GM23338 (cell line): Measurements from ENCODE around the gene PTPRN2. TPM values are rescaled to one million over a fixed set of nuclear protein-coding genes. Genes with fewer than 3 reads are reported as not detected.

Source experiments
- ATAC-seq: fragments of 200-7000 bp; cut with Tn5 transposase; 3 replicates; pipeline ENCODE4 v1.9.1; 2020
- DNase-seq: peaks from one replicate; pipeline ENCODE4 v3.0.0-alpha.2; 2015; ENCODE audit warnings: low spot score
- H2AFZ ChIP-seq: fragments of 200-600 bp; sonication (generic); 2 replicates; pipeline ENCODE4 v1.8.0; 2016; ENCODE audit warnings: antibody characterized with exemption, mild to moderate bottlenecking, moderate library complexity
- H3F3A ChIP-seq: fragments of 200-600 bp; sonication (generic); replicated peaks from 2 replicates; pipeline ENCODE4 v1.8.0; 2017; ENCODE audit warnings: antibody characterized with exemption, mixed run types, low read depth
- H3K27ac ChIP-seq: fragments of 200-600 bp; sonication (generic); 2 replicates; pipeline ENCODE4 v1.6.1; 2016; ENCODE audit warnings: low read depth
- H3K27me3 ChIP-seq: fragments of 200-600 bp; sonication (generic); 2 replicates; pipeline ENCODE4 v1.8.0; 2016; ENCODE audit warnings: mild to moderate bottlenecking, mixed run types, moderate library complexity; ENCODE audit not compliant: insufficient read depth
- H3K36me3 ChIP-seq: fragments of 200-600 bp; sonication (generic); 2 replicates; pipeline ENCODE4 v1.8.0; 2016; ENCODE audit warnings: mild to moderate bottlenecking; ENCODE audit not compliant: insufficient read depth
- H3K4me1 ChIP-seq: fragments of 200-600 bp; sonication (generic); 2 replicates; pipeline ENCODE4 v1.8.0; 2016; ENCODE audit warnings: mild to moderate bottlenecking, moderate library complexity; ENCODE audit not compliant: insufficient read depth
- H3K4me2 ChIP-seq: fragments of 200-600 bp; sonication (generic); 2 replicates; pipeline ENCODE4 v1.7.1; 2017; ENCODE audit warnings: mixed run types
- H3K4me3 ChIP-seq: fragments of 200-600 bp; sonication (generic); 2 replicates; pipeline ENCODE4 v1.6.1; 2016; ENCODE audit warnings: mixed run types
- H3K79me2 ChIP-seq: fragments of 200-600 bp; sonication (generic); replicated peaks from 2 replicates; pipeline ENCODE4 v1.8.0; 2017; ENCODE audit warnings: mild to moderate bottlenecking; ENCODE audit not compliant: insufficient read depth
- H3K9me2 ChIP-seq: fragments of 200-600 bp; sonication (generic); 2 replicates; pipeline ENCODE4 v1.8.0; 2017; ENCODE audit not compliant: insufficient read depth
- H4K20me1 ChIP-seq: fragments of 200-600 bp; sonication (generic); replicated peaks from 2 replicates; pipeline ENCODE4 v1.8.0; 2017; ENCODE audit warnings: mild to moderate bottlenecking; ENCODE audit not compliant: insufficient read depth
- H3K27ac Mint-ChIP-seq: 2 replicates; pipeline ENCODE4 v1.8.0; 2020; ENCODE audit warnings: inconsistent platforms, mild to moderate bottlenecking, moderate library complexity, mixed read lengths
- H3K27me3 Mint-ChIP-seq: 3 replicates; pipeline ENCODE4 v1.8.0; 2022; ENCODE audit warnings: low read depth, mild to moderate bottlenecking, moderate library complexity, mixed read lengths, inconsistent platforms; ENCODE audit not compliant: insufficient read depth, poor library complexity
- H3K36me3 Mint-ChIP-seq: 3 replicates; pipeline ENCODE4 v1.8.0; 2021; ENCODE audit warnings: low read depth, mild to moderate bottlenecking, inconsistent platforms, moderate library complexity, mixed read lengths
- H3K4me1 Mint-ChIP-seq: 3 replicates; pipeline ENCODE4 v1.8.0; 2020; ENCODE audit warnings: mild to moderate bottlenecking, inconsistent platforms, mixed read lengths
- H3K4me3 Mint-ChIP-seq: 3 replicates; pipeline ENCODE4 v1.8.0; 2021; ENCODE audit warnings: moderate library complexity, mild to moderate bottlenecking, inconsistent platforms, mixed read lengths
- H3K9me3 Mint-ChIP-seq: 3 replicates; pipeline ENCODE4 v1.8.0; 2020; ENCODE audit warnings: moderate library complexity, mild to moderate bottlenecking, inconsistent platforms, mixed read lengths
- CREB1 ChIP-seq: fragments of 250-450 bp; sonication (Bioruptor Pico); IDR thresholded peaks from 2 replicates; pipeline ENCODE4 v1.5.0; 2020; ENCODE audit warnings: low read depth, mild to moderate bottlenecking, moderate library complexity
- EZH2 ChIP-seq: fragments of 200-600 bp; sonication (generic); IDR thresholded peaks from one replicate; pipeline ENCODE4 v1.8.0; 2017; ENCODE audit warnings: antibody characterized with exemption, mild to moderate bottlenecking, low read depth; ENCODE audit not compliant: unreplicated experiment
- EZH2phosphoT487 ChIP-seq: fragments of 200-600 bp; sonication (generic); IDR thresholded peaks from one replicate; pipeline ENCODE4 v1.8.1; 2018; ENCODE audit warnings: antibody characterized with exemption; ENCODE audit not compliant: unreplicated experiment
- JUNB ChIP-seq: IDR thresholded peaks from one replicate; pipeline ENCODE4 v1.6.1; 2016; ENCODE audit warnings: antibody characterized with exemption; ENCODE audit not compliant: unreplicated experiment
- NANOG ChIP-seq: IDR thresholded peaks from 2 replicates; pipeline ENCODE4 v1.6.1; 2016; ENCODE audit warnings: antibody characterized with exemption, borderline replicate concordance
- POLR2AphosphoS5 ChIP-seq: IDR thresholded peaks from 2 replicates; pipeline ENCODE4 v1.6.1; 2016; ENCODE audit warnings: antibody characterized with exemption, low read depth
- STAT1 ChIP-seq: IDR thresholded peaks from one replicate; pipeline ENCODE4 v1.6.1; 2016; ENCODE audit warnings: antibody characterized with exemption; ENCODE audit not compliant: unreplicated experiment
- ZNF114 ChIP-seq: fragments of 250-450 bp; sonication (Bioruptor Pico); IDR thresholded peaks from 2 replicates; pipeline ENCODE4 v1.5.0; 2020; ENCODE audit warnings: mild to moderate bottlenecking, moderate library complexity
- ZNF331 ChIP-seq: fragments of 250-450 bp; sonication (Bioruptor Pico); IDR thresholded peaks from 2 replicates; pipeline ENCODE4 v1.5.0; 2020; ENCODE audit warnings: low read depth, mild to moderate bottlenecking, moderate library complexity
- polyA plus RNA-seq: library from polyadenylated mRNA; unstranded; fragments of >200 nt; fragmentation: Nextera tagmentation; extraction: Ambion mirVana; gene quantifications from 2 replicates; pipeline ENCODE4 v1.2.1, GENCODE V29; 2016
- total RNA-seq: library from RNA; depleted of rRNA; stranded (reverse); fragments of >200 nt; shearing (Covaris generic); gene quantifications from 2 replicates; pipeline ENCODE4 v1.2.3, GENCODE V29; 2014
- TF ChIP-seq, protein P1 (sequence below), 2 experiments: fragments of 200-600 bp in 1 of 2; sonication (generic) in 1 of 2; conservative IDR thresholded peaks; 2 replicates each; pipeline versions ENCODE4 v1.5.1 to v1.6.1; 2016 to 2017; ENCODE audit warnings: antibody characterized with exemption in 2 of 2, low read depth in 2 of 2, mild to moderate bottlenecking in 2 of 2, moderate library complexity in 1 of 2
- TF ChIP-seq, protein P2 (sequence below): IDR thresholded peaks from 2 replicates; pipeline ENCODE4 v1.6.1; 2016; ENCODE audit warnings: antibody characterized with exemption
- TF ChIP-seq, protein P3 (sequence below): fragments of 250-450 bp; sonication (Bioruptor Pico); IDR thresholded peaks from 2 replicates; pipeline ENCODE4 v1.5.0; 2020; ENCODE audit warnings: mild to moderate bottlenecking, moderate library complexity
- TF ChIP-seq, protein P4 (sequence below): IDR thresholded peaks from one replicate; pipeline ENCODE4 v1.6.1; 2018; ENCODE audit warnings: antibody characterized with exemption; ENCODE audit not compliant: unreplicated experiment

PTPRN2 gene
- total and polyA plus RNA-seq, 2 experiments from 2014 or later = 0.87 to 4.0 TPM

DNA sequence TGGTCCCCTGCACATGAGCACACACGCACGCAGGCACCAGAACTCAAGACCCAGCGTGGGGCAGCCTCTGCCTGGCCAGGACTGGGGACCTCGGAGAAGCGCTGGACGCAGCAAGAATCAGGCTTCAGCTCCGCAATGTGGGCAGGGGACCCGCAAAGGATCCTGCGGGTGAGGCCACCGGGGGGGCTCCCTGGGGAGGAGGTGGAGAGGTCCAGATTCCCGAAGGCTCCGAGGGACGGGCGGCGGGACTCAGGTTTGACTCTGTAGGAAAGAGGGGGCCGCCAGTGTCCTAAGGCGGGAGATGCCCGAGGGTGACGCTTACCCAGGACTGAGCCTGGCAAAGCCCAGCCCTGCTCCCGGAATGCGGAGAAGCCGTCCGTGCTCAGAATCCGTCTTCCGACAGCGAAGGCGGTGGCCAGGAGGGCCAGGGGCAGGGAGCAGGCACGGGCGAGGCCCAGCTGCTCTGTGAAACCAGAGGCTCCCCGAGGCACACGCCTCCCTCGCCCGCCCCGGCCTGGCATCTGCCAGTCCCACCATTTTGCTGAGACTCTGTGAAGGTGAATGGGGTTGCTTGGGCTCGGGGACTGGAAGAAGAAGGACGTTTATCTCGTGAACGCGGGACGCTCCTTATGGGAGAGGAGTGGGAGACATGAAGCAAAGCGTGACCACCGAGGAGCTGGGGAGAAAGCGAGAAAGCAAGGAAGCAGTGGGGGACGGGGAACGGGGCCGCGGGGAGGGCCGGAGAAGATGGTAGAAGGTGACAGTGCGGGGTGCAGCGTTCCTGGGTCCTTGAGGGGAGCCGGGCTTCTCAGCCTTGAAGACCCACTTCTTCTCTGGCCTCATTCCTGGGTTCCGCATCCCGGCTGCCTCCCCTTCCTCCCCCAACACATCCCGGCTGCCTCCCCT, 489.2 kb downstream of the PTPRN2 start:
- Histone ChIP-seq H3F3A (no peaks in the 10 kb centered on the region), H3K4me1 (no peaks in the 10 kb centered on the region), H3K36me3 (peaks cover 4% of the 10 kb centered on the region), H4K20me1 (no peaks in the 10 kb centered on the region), H3K79me2 (no peaks in the 10 kb centered on the region), H3K9me2 (no peaks in the 10 kb centered on the region), H3K27ac (no peak overlapping the region), H3K4me3 (no peak overlapping the region), H3K4me2 (no peak overlapping the region), H2AFZ (no peak overlapping the region), H3K27me3 (no peaks in the 10 kb centered on the region)
- Mint-ChIP-seq H3K27me3 (no peaks in the 10 kb centered on the region), H3K36me3 (peaks cover 64% of the 10 kb centered on the region), H3K4me1 (no peaks in the 10 kb centered on the region), H3K27ac (no peak overlapping the region), H3K4me3 (no peak overlapping the region), H3K9me3 (peaks cover 55% of the 10 kb centered on the region)
- TF ChIP-seq, protein P1, sequence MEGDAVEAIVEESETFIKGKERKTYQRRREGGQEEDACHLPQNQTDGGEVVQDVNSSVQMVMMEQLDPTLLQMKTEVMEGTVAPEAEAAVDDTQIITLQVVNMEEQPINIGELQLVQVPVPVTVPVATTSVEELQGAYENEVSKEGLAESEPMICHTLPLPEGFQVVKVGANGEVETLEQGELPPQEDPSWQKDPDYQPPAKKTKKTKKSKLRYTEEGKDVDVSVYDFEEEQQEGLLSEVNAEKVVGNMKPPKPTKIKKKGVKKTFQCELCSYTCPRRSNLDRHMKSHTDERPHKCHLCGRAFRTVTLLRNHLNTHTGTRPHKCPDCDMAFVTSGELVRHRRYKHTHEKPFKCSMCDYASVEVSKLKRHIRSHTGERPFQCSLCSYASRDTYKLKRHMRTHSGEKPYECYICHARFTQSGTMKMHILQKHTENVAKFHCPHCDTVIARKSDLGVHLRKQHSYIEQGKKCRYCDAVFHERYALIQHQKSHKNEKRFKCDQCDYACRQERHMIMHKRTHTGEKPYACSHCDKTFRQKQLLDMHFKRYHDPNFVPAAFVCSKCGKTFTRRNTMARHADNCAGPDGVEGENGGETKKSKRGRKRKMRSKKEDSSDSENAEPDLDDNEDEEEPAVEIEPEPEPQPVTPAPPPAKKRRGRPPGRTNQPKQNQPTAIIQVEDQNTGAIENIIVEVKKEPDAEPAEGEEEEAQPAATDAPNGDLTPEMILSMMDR (conservative IDR thresholded peaks at IDR 0.05; ENCODE audit: low read depth in 2 of 2) = no peak
- TF ChIP-seq CREB1 (CRISPR knock-in tag) (no peak), POLR2AphosphoS5 (no peak), EZH2 (no peak), NANOG (no peak), ZNF331 (CRISPR knock-in tag) (no peak), ZNF114 (CRISPR knock-in tag) (no peak), JUNB (no peak), EZH2phosphoT487 (no peak), STAT1 (no peak)
- TF ChIP-seq, protein P2, sequence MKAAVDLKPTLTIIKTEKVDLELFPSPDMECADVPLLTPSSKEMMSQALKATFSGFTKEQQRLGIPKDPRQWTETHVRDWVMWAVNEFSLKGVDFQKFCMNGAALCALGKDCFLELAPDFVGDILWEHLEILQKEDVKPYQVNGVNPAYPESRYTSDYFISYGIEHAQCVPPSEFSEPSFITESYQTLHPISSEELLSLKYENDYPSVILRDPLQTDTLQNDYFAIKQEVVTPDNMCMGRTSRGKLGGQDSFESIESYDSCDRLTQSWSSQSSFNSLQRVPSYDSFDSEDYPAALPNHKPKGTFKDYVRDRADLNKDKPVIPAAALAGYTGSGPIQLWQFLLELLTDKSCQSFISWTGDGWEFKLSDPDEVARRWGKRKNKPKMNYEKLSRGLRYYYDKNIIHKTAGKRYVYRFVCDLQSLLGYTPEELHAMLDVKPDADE = no peak
- TF ChIP-seq, protein P3, sequence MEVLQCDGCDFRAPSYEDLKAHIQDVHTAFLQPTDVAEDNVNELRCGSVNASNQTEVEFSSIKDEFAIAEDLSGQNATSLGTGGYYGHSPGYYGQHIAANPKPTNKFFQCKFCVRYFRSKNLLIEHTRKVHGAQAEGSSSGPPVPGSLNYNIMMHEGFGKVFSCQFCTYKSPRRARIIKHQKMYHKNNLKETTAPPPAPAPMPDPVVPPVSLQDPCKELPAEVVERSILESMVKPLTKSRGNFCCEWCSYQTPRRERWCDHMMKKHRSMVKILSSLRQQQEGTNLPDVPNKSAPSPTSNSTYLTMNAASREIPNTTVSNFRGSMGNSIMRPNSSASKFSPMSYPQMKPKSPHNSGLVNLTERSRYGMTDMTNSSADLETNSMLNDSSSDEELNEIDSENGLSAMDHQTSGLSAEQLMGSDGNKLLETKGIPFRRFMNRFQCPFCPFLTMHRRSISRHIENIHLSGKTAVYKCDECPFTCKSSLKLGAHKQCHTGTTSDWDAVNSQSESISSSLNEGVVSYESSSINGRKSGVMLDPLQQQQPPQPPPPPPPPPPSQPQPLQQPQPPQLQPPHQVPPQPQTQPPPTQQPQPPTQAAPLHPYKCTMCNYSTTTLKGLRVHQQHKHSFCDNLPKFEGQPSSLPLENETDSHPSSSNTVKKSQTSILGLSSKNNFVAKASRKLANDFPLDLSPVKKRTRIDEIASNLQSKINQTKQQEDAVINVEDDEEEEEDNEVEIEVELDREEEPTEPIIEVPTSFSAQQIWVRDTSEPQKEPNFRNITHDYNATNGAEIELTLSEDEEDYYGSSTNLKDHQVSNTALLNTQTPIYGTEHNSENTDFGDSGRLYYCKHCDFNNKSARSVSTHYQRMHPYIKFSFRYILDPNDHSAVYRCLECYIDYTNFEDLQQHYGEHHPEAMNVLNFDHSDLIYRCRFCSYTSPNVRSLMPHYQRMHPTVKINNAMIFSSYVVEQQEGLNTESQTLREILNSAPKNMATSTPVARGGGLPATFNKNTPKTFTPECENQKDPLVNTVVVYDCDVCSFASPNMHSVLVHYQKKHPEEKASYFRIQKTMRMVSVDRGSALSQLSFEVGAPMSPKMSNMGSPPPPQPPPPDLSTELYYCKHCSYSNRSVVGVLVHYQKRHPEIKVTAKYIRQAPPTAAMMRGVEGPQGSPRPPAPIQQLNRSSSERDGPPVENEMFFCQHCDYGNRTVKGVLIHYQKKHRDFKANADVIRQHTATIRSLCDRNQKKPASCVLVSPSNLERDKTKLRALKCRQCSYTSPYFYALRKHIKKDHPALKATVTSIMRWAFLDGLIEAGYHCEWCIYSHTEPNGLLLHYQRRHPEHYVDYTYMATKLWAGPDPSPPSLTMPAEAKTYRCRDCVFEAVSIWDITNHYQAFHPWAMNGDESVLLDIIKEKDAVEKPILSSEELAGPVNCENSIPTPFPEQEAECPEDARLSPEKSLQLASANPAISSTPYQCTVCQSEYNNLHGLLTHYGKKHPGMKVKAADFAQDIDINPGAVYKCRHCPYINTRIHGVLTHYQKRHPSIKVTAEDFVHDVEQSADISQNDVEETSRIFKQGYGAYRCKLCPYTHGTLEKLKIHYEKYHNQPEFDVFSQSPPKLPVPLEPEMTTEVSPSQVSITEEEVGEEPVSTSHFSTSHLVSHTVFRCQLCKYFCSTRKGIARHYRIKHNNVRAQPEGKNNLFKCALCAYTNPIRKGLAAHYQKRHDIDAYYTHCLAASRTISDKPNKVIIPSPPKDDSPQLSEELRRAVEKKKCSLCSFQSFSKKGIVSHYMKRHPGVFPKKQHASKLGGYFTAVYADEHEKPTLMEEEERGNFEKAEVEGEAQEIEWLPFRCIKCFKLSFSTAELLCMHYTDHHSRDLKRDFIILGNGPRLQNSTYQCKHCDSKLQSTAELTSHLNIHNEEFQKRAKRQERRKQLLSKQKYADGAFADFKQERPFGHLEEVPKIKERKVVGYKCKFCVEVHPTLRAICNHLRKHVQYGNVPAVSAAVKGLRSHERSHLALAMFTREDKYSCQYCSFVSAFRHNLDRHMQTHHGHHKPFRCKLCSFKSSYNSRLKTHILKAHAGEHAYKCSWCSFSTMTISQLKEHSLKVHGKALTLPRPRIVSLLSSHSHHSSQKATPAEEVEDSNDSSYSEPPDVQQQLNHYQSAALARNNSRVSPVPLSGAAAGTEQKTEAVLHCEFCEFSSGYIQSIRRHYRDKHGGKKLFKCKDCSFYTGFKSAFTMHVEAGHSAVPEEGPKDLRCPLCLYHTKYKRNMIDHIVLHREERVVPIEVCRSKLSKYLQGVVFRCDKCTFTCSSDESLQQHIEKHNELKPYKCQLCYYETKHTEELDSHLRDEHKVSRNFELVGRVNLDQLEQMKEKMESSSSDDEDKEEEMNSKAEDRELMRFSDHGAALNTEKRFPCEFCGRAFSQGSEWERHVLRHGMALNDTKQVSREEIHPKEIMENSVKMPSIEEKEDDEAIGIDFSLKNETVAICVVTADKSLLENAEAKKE (CRISPR knock-in tag) = no peak
- TF ChIP-seq, protein P4, sequence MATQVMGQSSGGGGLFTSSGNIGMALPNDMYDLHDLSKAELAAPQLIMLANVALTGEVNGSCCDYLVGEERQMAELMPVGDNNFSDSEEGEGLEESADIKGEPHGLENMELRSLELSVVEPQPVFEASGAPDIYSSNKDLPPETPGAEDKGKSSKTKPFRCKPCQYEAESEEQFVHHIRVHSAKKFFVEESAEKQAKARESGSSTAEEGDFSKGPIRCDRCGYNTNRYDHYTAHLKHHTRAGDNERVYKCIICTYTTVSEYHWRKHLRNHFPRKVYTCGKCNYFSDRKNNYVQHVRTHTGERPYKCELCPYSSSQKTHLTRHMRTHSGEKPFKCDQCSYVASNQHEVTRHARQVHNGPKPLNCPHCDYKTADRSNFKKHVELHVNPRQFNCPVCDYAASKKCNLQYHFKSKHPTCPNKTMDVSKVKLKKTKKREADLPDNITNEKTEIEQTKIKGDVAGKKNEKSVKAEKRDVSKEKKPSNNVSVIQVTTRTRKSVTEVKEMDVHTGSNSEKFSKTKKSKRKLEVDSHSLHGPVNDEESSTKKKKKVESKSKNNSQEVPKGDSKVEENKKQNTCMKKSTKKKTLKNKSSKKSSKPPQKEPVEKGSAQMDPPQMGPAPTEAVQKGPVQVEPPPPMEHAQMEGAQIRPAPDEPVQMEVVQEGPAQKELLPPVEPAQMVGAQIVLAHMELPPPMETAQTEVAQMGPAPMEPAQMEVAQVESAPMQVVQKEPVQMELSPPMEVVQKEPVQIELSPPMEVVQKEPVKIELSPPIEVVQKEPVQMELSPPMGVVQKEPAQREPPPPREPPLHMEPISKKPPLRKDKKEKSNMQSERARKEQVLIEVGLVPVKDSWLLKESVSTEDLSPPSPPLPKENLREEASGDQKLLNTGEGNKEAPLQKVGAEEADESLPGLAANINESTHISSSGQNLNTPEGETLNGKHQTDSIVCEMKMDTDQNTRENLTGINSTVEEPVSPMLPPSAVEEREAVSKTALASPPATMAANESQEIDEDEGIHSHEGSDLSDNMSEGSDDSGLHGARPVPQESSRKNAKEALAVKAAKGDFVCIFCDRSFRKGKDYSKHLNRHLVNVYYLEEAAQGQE = no peak
- DNase-seq = no peak
- no peak for ATAC-seq
